Measurements from ENCODE around the gene CHSY1.

Gene CHSY1

DNA sequence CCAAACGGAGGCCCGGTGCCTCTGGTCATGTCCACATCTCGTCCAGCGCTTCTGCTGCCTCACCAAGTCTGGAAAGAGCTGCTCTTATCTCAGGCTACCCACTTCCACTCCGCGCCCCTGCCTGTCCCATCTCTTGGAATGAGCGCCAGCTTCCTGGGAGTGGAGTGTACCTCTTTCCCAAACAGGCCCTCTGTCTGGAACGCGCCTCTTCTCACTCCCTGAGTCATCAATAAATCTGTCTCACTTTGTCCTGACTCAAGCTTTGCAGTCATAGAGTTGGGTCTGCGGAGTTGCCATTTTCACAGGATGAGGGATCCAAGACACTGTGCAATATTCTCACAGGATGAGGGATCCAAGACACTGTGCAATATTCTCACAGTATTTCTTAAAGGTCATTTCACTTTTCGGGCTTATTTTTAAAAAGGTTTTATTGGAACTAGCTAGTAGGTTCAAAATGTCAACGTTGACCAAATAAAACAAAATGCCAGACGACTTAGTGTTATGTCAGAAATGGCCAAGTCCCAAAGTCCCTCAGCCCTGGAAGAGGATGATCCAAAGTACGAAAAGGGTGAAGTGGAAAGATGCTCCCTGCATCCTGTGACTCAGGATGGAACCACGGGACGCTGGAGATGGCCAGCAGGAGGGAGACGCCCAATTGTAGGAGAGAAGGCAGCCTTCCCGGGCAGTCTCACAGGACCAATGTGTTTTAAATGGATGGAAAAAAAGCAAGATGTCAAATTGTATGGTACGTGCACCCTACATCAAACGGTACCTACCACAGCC is 81.1 kb downstream of the CHSY1 start:
- DNase-seq (ENCODE audit: low spot score), result peak; percentile 84

DNA sequence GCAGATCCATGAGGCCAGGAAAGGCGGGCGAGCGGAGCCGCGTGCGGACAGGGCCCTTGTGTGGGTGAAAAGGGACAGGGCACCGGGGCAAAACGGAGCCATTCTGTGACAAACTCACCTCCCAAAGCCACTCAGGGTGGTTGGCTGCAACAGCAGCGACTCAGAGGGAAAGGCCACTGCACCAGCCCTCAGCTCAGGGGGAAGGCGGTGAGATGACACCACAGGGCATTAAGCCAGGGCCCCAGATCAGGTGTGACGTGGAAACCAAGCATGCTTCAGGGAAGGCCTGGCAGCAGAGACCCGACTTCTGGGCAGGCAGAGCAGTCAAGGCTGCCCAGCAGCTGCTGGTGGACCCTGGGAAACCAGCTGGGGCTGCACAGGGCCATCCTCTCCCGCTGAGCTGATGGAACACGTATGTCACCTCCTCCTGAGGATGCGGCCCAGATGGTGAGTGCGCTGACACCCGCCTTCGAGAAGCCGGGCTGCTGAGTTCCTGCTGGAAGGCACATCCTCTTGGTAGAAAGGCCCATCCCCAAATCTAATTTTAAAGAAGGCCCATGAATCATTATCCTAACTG is 82.3 kb downstream of the CHSY1 start:
- peak; percentile 39 for DNase-seq (ENCODE audit: low spot score)

DNA sequence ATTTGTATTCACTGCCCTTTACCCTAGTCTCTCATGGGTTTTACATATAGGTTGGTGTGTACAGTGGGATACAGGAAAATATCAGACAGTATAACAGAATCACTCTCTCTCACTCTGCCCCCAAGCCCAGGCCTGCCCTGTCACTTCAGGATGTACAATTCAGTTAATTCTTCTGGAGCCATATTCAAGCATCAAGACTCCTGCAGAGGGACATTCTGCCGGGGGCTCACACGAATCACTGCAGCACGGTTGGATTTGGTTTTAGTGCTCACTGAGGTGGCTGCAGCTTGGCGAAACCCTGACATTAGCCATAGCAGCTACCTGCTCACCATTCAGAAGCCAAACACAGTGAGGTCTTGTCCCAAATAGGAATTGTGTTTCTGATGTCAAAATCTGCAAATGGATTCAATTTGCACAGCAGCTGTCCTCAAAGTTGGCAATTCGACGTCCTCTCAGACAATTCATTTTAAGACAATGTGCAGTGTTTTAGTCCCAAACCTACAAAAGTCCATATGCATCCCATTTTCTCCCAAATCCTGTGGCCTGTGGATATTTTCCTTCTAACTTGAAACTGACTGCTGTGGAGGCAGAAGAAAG is 82.9 kb downstream of the CHSY1 start:
- DNase-seq (ENCODE audit: low spot score), result no peak

DNA sequence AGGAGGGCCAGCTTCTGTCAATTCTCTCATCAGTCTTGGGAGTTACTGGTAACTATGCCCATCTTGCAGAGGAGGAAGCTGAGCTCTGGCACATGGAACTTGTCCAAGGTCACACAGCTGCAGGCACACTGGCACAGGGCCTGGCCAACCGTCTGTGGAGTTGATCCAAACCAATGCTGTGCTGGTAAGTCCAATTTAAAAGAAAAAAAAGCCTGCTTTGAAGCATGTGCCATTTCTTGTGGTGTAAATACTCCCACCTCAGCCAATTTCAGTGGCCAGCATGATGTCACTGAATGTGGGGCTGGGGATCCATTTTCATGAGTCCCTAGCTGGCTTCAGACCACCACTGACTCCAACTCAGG is 83.4 kb downstream of the CHSY1 start:
- DNase-seq (ENCODE audit: low spot score), result no peak

DNA sequence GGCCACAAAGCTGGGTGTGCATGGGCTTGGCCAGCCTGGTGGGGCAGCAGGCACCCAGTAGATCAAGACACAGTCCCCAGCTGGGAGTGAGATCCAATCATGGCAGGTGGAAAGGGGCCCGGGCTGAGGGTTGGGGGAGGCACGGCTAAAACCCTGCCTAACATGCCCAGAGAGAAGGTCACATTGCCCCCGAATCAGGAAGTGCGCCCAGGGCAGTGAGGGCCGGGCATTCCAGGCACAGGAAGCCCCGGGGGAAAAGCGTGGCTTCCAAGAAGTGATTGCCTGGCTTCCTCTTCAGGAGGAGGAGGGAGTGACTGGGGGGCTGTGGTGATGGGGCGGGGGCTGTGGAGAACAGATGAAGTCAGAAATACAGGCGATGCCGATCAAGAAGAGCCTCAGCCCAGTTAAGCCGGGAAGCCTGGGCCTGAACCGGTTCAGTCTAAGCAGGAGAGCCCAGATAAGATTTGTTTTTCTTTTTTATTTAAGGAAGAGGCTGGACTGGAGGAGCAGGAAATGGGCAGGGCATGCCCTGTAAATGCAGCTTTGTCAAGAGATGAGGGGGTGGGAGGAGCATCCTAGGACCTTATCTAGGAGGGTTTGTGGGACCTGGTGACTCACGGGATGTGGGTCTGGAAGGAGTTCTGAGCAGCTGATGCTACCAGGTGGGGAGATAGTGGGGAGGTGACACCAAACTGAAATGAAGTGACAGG is 83.9 kb downstream of the CHSY1 start:
- peak; percentile 58 for DNase-seq (ENCODE audit: low spot score)

DNA sequence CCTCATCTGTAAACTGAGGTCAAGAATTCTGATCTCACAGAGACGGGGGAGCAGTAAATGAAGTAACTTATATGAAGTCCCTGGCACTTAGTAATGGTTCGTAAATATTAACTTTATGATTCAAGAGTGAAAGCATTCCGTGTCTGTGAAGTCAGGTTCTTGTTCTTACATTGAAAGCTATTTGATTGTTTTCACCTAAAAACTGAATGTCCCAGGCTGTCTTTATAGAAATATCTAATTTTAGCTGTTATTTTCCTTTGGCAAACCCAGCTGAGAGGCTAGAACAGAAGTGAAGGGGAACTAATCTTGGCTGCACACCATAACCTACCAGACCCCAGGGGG is 84.5 kb downstream of the CHSY1 start:
- no peak for DNase-seq (ENCODE audit: low spot score)

DNA sequence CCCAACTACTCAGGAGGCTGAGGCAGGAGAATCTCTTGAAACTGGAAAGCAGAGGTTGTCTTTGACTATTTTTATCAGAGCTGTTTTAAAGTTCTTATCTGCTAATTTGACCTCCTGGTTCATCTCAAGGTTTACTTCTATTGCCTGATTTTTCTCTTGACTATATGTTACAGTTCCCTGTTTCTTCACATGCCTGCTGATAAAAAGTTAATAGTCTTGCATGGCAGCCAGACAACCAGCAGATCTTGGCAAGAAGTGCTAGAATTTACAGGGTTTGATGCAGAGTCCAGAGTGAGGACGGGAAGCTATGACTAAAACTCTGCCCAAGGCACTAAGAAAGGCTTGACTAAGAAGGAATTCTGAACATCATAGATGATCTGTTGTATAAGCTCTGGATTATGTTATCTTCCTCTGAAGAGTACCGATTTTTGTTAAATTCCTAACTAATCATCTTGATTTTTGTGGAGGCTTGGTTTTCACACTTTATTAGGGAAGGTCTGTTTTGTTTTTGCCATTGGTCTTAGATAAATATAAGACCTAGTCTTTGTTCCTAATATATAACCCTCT is 85.9 kb downstream of the CHSY1 start:
- DNase-seq (ENCODE audit: low spot score), result no peak

DNA sequence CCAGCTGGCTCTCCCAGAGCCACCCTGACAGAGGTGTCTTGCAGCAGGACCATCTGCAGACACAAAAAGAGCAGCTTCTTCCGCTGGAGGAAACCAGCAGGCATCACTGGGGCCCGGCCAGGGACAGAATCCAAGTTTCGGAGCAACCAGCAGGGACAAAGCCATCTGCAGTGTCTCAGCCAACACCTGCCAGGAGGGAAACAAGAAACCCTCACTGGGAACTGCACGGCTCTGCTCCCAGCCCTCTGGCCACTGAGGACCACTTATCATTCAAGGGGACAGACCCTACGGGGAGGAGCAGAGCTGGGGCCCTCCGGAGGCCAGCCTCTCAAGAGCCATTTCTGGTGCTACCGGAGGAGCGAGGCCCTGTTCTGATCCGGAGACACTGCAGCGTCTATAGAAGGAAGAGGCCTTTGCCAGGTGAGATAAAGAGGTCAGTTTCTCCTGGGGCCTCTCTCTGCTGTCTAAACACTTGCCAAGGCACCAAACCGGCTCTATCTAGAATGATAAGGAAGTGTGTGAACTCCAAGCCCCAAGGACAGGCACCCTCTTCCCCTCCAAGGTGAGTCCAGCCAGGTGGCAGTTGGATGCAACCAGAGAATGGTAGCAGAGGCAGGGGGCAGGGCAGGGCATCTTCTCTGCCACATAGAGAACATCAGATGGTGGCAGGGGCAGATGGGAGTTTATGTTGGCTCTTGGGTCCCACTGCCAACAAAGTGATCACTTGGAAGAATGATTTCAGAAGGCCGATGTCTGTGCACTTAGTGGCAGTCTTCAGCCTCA is 89.0 kb downstream of the CHSY1 start:
- no peak for DNase-seq (ENCODE audit: low spot score)

DNA sequence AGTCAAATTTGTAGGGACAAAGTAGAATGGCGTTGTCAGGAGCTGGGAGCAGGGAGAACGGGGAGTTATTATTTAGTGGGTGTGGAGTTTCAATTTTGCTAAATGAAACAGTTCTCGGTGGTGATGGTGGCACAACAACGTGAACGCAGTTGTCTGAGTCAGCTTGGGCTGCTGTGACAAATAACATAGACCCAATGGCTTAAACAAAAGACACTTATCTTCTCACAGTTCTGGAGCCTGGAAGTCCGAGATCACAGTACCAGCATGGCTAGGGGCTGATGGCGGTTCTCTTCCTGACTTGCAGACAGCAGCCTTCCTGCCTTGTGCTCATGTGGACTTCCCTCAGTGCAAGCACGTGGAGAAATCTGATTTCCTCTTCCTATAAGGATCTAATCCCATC is 90.2 kb downstream of the CHSY1 start:
- DNase-seq (ENCODE audit: low spot score), result no peak

DNA sequence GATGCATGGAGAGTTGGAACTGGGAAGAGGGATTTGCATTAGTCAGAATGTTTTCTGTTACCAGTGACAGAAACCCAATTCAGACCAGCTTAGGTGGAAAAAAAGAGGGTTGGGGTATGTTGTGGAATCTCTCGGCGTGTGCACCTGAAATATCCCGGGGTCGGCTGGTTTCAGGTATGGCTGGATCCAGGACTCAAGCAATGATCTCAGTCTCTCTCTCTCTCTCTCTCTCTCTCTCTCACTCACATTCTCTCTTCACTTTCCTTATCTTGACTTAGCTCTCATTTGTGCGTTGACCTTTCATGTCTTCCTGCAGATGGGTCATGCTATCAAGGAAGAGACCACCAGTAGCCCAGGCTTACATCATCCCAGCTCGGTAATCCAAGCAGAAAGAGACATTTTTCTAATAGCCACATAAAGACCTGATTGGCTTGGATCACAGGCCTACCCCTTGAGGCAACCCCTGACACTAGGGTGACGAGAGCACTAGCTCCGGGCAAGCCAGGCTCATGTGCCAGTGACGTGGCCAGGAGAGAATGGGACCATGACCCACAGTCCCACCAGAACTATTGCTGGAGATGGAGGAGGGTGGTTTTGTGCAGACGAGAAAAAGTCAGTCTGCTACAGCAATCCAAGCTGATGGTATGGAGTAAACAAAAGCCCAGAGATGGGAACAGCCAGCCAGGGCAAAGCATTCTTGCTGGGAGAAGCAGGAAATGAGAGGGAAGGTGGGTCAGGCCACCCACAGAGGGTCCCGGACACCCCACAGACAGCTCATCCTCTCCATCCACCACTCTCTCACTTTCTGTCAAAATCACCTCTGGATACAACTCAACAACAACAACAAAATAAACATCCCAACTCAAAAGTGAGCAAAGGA is 91.7 kb downstream of the CHSY1 start:
- DNase-seq (ENCODE audit: low spot score), result no peak

DNA sequence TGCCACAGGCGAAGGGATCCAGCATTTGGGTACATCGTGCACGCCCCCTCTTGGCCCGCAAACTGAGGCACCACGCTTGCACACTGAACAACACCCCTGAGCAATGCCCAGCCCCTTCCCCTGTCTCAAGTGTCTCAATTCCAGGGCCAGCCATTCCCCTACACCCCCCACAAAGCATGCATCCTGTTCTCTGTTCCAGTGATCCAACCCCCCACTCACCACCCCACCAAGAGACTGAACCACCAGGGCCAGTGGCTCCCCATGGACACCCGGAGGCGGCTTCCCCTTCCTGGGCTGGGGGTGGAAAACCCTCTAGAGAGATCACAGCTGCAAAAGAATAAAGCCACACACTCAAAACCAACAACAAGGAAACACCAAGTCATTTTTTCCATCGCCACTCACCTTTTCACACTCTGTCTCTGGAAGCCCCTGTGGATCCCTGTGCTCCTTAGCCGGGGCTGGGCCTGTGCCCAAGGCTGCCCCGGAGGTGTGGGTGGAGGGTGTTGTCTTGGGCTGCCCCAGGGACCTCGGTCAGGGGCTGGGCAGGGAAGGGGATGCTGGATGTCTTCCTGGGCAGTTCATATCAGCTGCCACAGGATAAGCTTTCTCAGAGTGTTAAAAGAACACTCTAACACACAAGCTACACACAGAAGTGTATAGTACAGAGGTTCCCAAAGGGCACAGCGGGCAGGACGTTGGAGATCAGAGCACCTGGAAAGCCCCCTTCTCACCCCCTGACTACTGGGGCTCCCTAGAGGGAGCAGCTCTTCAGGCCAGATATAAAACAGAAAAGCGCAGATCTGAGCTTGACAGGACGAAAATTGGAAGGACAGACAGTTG is 92.5 kb downstream of the CHSY1 start:
- DNase-seq (ENCODE audit: low spot score), result no peak

DNA sequence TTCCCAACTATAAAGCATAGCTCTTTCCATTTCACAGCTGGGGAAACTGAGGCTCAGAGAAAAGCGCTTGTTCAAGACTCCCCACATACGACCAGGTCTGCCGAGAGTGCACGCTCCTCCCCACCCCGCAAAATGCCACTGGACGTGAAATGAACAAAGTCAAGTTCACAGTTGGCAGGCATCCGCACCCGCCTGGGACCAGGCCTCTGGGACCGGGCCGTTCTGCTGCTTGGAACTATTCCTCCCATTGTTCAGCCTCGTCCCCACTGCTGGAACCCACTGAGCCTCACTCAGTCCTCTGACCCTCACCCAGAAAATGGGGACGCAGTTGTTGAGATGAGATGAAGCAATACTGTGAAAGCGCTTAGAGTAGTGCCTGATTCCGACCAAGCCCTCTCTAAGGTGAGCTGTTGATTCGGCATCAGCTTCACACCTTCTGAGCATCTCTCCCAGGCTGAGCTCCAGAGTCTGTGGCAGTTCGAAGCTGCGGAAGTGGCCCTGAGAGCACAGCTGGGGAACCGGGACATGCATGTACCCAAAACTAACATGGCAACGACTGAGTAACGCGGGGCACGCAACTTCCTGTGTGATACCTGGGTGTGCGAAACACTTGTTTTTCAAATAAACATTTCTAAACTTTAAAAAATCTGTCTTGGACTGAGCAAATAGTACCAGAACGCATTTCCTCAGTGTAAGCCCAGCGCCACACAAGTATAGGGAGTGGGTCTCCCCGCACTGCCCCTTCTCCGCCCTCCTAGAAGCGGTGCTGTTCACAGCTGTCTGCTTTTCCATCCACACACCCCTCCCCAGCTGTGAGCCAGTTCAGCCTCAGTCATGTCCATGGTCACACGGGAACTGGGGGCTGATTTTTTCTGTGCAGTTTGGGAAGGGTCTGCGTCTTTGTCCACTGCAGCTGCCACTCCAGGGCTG is 93.4 kb downstream of the CHSY1 start:
- no peak for DNase-seq (ENCODE audit: low spot score)

DNA sequence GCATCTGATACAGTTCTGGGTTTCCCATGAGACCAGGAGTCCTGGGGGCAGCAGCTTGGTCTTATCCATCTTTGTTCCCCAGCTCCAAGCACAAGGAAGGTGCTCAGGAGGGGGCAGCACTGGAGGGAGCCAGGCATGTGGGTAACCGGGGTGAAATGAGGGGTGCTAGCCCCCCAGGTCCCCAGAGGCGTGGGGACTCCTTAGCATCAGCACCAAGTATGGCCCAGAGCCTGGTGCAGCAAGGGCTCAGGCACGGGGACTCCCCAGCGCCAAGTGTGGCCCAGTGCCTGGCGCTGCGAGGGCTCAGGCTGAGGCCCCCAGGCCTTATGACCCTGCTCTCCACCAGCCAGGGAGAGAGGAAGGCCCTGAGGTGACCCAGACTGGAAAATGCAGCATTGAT is 94.1 kb downstream of the CHSY1 start:
- DNase-seq (ENCODE audit: low spot score), result no peak

DNA sequence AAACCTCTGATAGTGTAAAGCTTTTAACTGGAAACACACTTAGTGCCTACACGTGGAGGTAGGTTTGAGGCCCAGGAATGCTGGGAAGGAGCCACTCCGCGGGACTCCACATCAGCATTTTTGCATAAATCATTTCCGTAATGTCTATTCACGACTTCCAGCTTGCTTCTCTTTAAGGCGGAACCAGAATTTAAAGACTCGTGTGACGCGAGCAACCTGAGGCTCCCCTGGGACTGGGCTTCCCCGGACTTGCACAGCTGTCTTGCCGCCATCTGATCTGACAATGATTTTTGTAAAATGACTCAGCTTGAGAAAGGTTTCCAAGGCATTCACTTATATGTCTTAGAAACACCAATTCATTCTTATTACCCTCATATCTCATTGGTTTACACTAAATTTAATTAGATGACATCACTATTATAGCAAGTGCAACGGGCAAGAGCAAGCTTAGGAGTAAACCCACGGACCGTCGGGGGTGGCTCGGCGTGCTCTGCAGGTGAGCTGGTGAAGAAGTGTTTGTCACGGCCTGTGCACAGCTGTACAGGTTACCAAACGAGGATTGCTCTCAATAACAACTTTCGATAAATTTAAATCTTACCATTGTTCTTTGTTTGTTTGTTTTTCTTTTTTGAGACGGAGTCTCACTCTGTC is 95.2 kb downstream of the CHSY1 start:
- DNase-seq (ENCODE audit: low spot score), result no peak

DNA sequence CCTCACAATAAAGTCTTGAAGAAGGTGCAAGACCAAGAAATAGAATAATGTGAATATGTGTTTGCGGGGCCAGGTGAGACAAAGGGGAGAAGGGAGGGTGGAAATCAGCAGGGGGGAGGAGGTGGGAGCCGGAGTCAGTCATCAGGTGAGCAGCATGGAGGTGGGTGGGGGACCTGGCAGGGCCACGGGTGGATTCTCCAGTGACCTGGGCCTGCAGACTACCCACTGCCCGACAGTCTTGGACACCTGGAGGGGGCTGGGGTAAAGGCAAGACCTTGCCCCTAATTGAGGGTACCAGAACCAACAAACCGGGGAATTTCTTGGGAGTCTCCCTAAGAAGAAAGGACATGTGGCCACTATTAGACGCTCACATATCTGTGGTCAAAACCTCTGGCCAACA is 95.8 kb downstream of the CHSY1 start:
- DNase-seq (ENCODE audit: low spot score), result no peak

DNA sequence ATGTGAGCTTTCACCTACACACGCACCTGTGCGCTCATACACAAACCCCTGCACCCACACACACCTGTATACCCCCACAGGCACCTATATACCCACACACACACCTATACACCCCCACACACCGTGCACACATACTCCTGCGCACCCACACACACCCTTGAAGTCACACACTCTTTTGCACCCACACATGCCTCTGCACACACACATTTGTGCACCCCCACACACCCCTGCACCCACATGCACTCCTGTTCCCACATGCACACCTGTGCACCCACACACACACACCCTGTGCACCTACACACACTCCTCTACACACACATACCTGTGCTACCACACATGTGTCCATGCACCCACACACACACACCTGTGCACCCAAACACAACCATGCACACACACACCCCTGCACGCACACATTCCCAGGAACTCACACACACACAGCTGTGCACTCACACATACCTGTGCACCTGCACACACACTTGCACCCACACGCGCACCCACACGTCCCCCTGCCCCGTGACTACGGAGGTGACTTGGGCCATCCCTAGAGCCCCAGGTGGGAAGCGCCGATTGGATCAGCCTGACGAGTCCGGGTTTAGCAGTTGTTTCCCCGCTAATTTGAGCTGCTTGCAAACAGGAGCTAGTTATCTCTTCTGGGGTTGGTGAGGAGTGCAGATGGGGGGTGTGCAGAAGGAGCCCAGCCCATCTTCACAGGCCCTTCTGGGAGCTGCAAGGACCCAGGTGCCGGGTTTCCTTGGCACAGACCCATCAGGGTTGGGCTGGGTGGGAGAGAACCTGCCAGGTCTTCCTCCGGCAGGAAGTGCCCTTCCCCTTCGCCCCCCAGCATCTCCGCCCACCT is 97.8 kb downstream of the CHSY1 start:
- no peak for DNase-seq (ENCODE audit: low spot score)

DNA sequence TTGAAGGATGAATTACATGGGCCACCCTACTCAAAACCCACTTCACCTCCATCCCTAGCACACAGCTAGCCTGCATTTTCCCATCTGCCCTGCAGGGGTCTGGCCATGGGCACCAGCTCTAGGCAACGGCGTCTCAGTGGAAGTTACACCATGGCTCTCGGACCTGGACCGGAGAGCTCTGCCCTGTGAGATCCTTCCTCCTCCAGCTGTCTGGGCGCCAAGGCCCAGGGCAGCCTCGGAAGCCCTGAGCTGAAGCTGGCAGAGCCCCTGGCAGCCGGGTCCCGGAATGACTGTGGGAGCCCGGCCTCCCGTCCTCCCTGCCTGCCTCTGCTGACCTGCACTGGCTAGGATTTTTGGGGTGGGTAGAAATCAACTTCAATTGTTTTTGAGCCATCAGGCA is 98.9 kb downstream of the CHSY1 start:
- no peak for DNase-seq (ENCODE audit: low spot score)

DNA sequence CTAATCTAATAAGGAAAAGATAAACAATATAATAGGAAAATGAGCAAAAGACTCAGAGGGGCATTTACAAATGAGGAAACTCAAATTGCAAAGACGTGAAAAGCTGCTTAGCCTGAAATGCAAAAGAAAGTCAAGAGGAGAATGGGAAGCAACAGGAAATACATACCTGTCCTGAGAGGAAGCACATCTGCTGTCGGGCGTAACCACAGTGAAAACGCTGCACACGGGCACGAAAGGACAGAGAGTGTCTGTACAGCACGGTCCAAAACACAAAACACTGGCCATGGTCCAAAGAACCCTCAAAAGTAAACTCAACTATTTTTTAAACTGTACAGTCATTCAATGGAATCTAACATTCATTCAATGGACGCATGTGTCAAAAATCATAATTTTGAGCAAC is 100.6 kb downstream of the CHSY1 start:
- DNase-seq (ENCODE audit: low spot score), result no peak

All from AG20443 (cell line).